GM12878 (cell line): ENCODE results near the gene CXCL17. TPM values are rescaled to one million over a fixed set of nuclear protein-coding genes. Genes with fewer than 3 reads are reported as not detected.

Source experiments
- ATAC-seq: fragments of 200-7000 bp; cut with Tn5 transposase; 3 replicates; pipeline ENCODE4 v1.9.1; 2020; ENCODE audit warnings: mild to moderate bottlenecking, moderate library complexity
- BruUV-seq: library from RNA; stranded (reverse); fragments of 400-500 nt; replicated peaks from 2 replicates; lab custom pipeline; 2021; lab: Mats Ljungman, UMichigan
- CTCF ChIA-PET: fragments of 300-600 bp; sonication (Branson Sonifier 250); formaldehyde crosslinking; extraction: SDS; loops from one replicate; lab custom pipeline; 2021; ENCODE audit warnings: inconsistent platforms; lab: Yijun Ruan, JAX
- POLR2A ChIA-PET: fragments of 350-600 bp; formaldehyde crosslinking; extraction: SDS; loops from one replicate; lab custom pipeline; 2021; ENCODE audit warnings: inconsistent platforms; lab: Charles Lee
- RAD21 ChIA-PET: fragments of 300-600 bp; sonication (Branson Sonifier 250); formaldehyde crosslinking; loops from one replicate; lab custom pipeline; 2023; ENCODE audit warnings: antibody characterized with exemption; ENCODE audit not compliant: unreplicated experiment; lab: Charles Lee
- SMC1A ChIA-PET: fragments of 300-600 bp; sonication (Branson Sonifier 250); formaldehyde crosslinking; loops from one replicate; lab custom pipeline; 2023; ENCODE audit not compliant: unreplicated experiment, uncharacterized antibody; lab: Charles Lee
- DNase-seq: peaks from one replicate; pipeline ENCODE4 v3.0.0-alpha.2; 2011; ENCODE audit warnings: low read depth, low spot score
- FAIRE-seq: peaks from 3 replicates; lab custom pipeline; 2011; peaks lifted over from hg19 to GRCh38; lab: Jason Lieb, UNC
- H2AFZ ChIP-seq: 2 replicates; pipeline ENCODE4 v1.6.0; 2011; ENCODE audit warnings: low read depth, low read length, control low read depth; ENCODE audit not compliant: control insufficient read depth
- H3K27ac ChIP-seq: 2 replicates; pipeline ENCODE4 v1.5.1; 2011; ENCODE audit warnings: control low read depth; ENCODE audit not compliant: control insufficient read depth, insufficient read depth
- H3K27me3 ChIP-seq, 2 experiments: replicated peaks in 1 of 2; 2 replicates each; pipeline versions ENCODE4 v1.6.0 to v1.6.1; 2011; ENCODE audit warnings: low read length in 1 of 2; ENCODE audit not compliant: control insufficient read depth in 2 of 2, insufficient read depth in 2 of 2
- H3K36me3 ChIP-seq, 2 experiments: 2 replicates each; pipeline ENCODE4 v1.5.1; 2011; ENCODE audit warnings: low read length in 1 of 2; ENCODE audit not compliant: control insufficient read depth in 2 of 2, insufficient read depth in 2 of 2
- H3K4me1 ChIP-seq: 2 replicates; pipeline ENCODE4 v1.6.1; 2011; ENCODE audit warnings: mild to moderate bottlenecking, low read length, moderate library complexity, mixed read lengths; ENCODE audit not compliant: control insufficient read depth, insufficient read depth
- H3K4me2 ChIP-seq: 2 replicates; pipeline ENCODE4 v1.6.0; 2011; ENCODE audit warnings: control low read depth; ENCODE audit not compliant: control insufficient read depth, insufficient read depth
- H3K4me3 ChIP-seq: fragments of 200-600 bp; sonication (generic); 2 replicates; pipeline ENCODE4 v1.5.1; 2016
- H3K79me2 ChIP-seq: 2 replicates; pipeline ENCODE4 v1.6.0; 2011; ENCODE audit warnings: low read length; ENCODE audit not compliant: control insufficient read depth, insufficient read depth
- H3K9ac ChIP-seq: 2 replicates; pipeline ENCODE4 v1.8.0; 2011; ENCODE audit warnings: low read length, control low read depth, mixed read lengths; ENCODE audit not compliant: control insufficient read depth, insufficient read depth
- H3K9me3 ChIP-seq: replicated peaks from 3 replicates; pipeline ENCODE4 v1.5.1; 2011; ENCODE audit warnings: mild to moderate bottlenecking, low read length; ENCODE audit not compliant: control insufficient read depth, insufficient read depth
- H4K20me1 ChIP-seq: 2 replicates; pipeline ENCODE4 v1.6.0; 2011; ENCODE audit not compliant: control insufficient read depth, insufficient read depth
- CTCF ChIP-seq, 3 experiments: IDR thresholded peaks in 2 of 3; conservative IDR thresholded peaks in 1 of 3; 2 replicates each; pipeline ENCODE4 v1.5.1; 2011; ENCODE audit warnings: low read depth in 3 of 3, low read length in 3 of 3, mild to moderate bottlenecking in 3 of 3, control low read depth in 2 of 3, moderate library complexity in 2 of 3, inconsistent platforms in 1 of 3, mixed read lengths in 1 of 3; ENCODE audit not compliant: control insufficient read depth in 2 of 3, insufficient read depth in 1 of 3; ENCODE audit errors: extremely low read depth in 1 of 3
- EP300 ChIP-seq, 2 experiments: fragments of 150-350 bp in 1 of 2; IDR thresholded peaks; 2 replicates each; pipeline ENCODE4 v1.6.1; 2011 to 2012; ENCODE audit warnings: low read depth in 2 of 2, low read length in 2 of 2, borderline replicate concordance in 1 of 2, improper control_type of control experiment in 1 of 2, inconsistent platforms in 1 of 2; ENCODE audit not compliant: control insufficient read depth in 1 of 2
- EZH2 ChIP-seq: IDR thresholded peaks from 2 replicates; pipeline ENCODE4 v1.6.1; 2012; ENCODE audit warnings: low read depth, mild to moderate bottlenecking, control low read depth, inconsistent platforms, low read length, borderline replicate concordance; ENCODE audit not compliant: control insufficient read depth
- GABPA ChIP-seq: IDR thresholded peaks from 2 replicates; pipeline ENCODE4 v1.6.1; 2014; ENCODE audit warnings: antibody characterized with exemption, low read depth, mild to moderate bottlenecking, inconsistent platforms
- GATAD2B ChIP-seq: fragments of 450-650 bp; conservative IDR thresholded peaks from 2 replicates; pipeline ENCODE4 v1.6.1; 2017; ENCODE audit warnings: low read depth, mild to moderate bottlenecking, moderate library complexity
- HCFC1 ChIP-seq: fragments of 150-350 bp; IDR thresholded peaks from 2 replicates; pipeline ENCODE4 v1.6.1; 2014; ENCODE audit warnings: low read length
- IRF5 ChIP-seq: fragments of 450-650 bp; IDR thresholded peaks from 2 replicates; pipeline ENCODE4 v1.6.1; 2017; ENCODE audit warnings: borderline replicate concordance
- JUNB ChIP-seq: IDR thresholded peaks from 2 replicates; pipeline ENCODE4 v1.6.1; 2016; ENCODE audit warnings: antibody characterized with exemption, mild to moderate bottlenecking
- KLF5 ChIP-seq: fragments of 450-650 bp; IDR thresholded peaks from 2 replicates; pipeline ENCODE4 v1.6.1; 2014; ENCODE audit warnings: mild to moderate bottlenecking; ENCODE audit not compliant: partially characterized antibody
- NR2C2 ChIP-seq: IDR thresholded peaks from 2 replicates; pipeline ENCODE4 v1.6.1; 2011; ENCODE audit warnings: borderline replicate concordance, low read depth; ENCODE audit not compliant: control insufficient read depth, insufficient read length
- NR2F1 ChIP-seq: fragments of 450-650 bp; conservative IDR thresholded peaks from 2 replicates; pipeline ENCODE4 v1.6.1; 2017; ENCODE audit warnings: mild to moderate bottlenecking
- POLR2A ChIP-seq: IDR thresholded peaks from 2 replicates; pipeline ENCODE4 v1.6.1; 2011; ENCODE audit warnings: low read depth, mild to moderate bottlenecking, low read length
- SMARCA5 ChIP-seq: fragments of 450-650 bp; IDR thresholded peaks from 2 replicates; pipeline ENCODE4 v1.6.1; 2017; ENCODE audit warnings: mild to moderate bottlenecking
- TCF3 ChIP-seq: IDR thresholded peaks from 2 replicates; pipeline ENCODE4 v1.6.1; 2012; ENCODE audit warnings: low read depth, mild to moderate bottlenecking, low read length, borderline replicate concordance; ENCODE audit not compliant: insufficient read depth
- ZNF384 ChIP-seq: IDR thresholded peaks from 2 replicates; pipeline ENCODE4 v1.6.1; 2012; ENCODE audit warnings: low read depth, mild to moderate bottlenecking, low read length, improper control_type of control experiment, borderline replicate concordance
- WGBS: methylation state at CpG from one replicate; pipeline ENCODE4 v1.1.6; 2016; ENCODE audit warnings: low lambda C conversion rate; ENCODE audit not compliant: insufficient replicate concordance, insufficient coverage; ENCODE audit errors: missing lambda C conversion rate; 5-methylcytosine and 5-hydroxymethylcytosine counted together
- in situ Hi-C: fragments of 300-500 bp; cut with MboI; formaldehyde crosslinking; loops from 9 replicates; pipeline ENCODE4 v1.14.3; 2018; ENCODE audit warnings: mixed read lengths
- intact Hi-C: fragments of 100-400 bp; cut with micrococcal nuclease; formaldehyde crosslinking; loops from one replicate; pipeline ENCODE4 v1.14.2; 2022; ENCODE audit not compliant: unreplicated experiment
- polyA plus RNA-seq, 11 experiments: library from polyadenylated mRNA; depleted of rRNA in 4 of 11; unstranded in 6 of 11; stranded (reverse) in 5 of 11; fragments of >200 nt; fragmentation: Nextera tagmentation in 4 of 11; fragmentation: Illumina TruSeq in 1 of 11; extraction: Ambion mirVana in 4 of 11; extraction: Trizol in 1 of 11; gene quantifications; 1 replicate in 1 of 11; 2 replicates in 10 of 11; pipeline versions ENCODE4 v1.2.1 to v1.2.3, GENCODE V29; 2011 to 2016; ENCODE audit warnings: inconsistent platforms in 2 of 11, missing spikeins in 2 of 11, low read depth in 1 of 11
- total RNA-seq, 4 experiments: library from RNA; depleted of rRNA in 3 of 4; stranded (reverse); fragments of >200 nt in 3 of 4; fragmentation: Illumina TruSeq in 1 of 4; extraction: Trizol in 1 of 4; gene quantifications; 2 replicates each; pipeline versions ENCODE4 v1.2.1 to v1.2.3, GENCODE V29; 2013 to 2021
- TF ChIP-seq, protein P1 (sequence below): fragments of 450-650 bp; IDR thresholded peaks from 2 replicates; pipeline ENCODE4 v1.6.1; 2017; ENCODE audit warnings: mild to moderate bottlenecking

Gene CXCL17
- total and polyA plus RNA-seq, 10 of the 15 experiments (the other 5 are each of a cell fraction or from before 2014, with no cell fraction given), result 0.13 to 0.24 (median 0.15) TPM; not detected in 7

- RAD21 ChIA-PET, result no interaction called here
- FAIRE-seq (no peak), DNase-seq (no peak), ATAC-seq (no peak)
- H3K4me1 ChIP-seq, result no peaks in the 10 kb centered on the region
- in situ Hi-C loops, result no loop called here
- POLR2A ChIA-PET, result no interaction called here
- 65% methylated on average over 4 of the region's 4 CpGs for WGBS
- BruUV-seq, result no TSS peak
- H3K36me3 ChIP-seq, result no peaks in the 10 kb centered on the region
- H3K27ac ChIP-seq, result no peak overlapping the region
- H3K4me2 ChIP-seq, result no peak overlapping the region
- H3K79me2 ChIP-seq, result no peaks in the 10 kb centered on the region
- H3K9me3 ChIP-seq, result no peaks in the 10 kb centered on the region
- intact Hi-C loops, result no loop called here
- CTCF ChIA-PET, result interaction anchor here (0.7 to 3.5 kb wide), 3 partner anchors 18 to 35 kb away, joined by 3 to 12 read pairs (median 3); no protein-coding TSS in a partner anchor
- no peaks in the 10 kb centered on the region for H4K20me1 ChIP-seq
- no peaks in the 10 kb centered on the region for H3K27me3 ChIP-seq
- H2AFZ ChIP-seq, result no peak overlapping the region
- no peak overlapping the region for H3K9ac ChIP-seq
- SMC1A ChIA-PET, result interaction anchor here (0.8 to 1.8 kb wide), 4 partner anchors 8 to 16 kb away, joined by 3 to 12 read pairs (median 3); no protein-coding TSS in a partner anchor
- H3K4me3 ChIP-seq, result no peak overlapping the region
- no peak for TF ChIP-seq IRF5
- TF ChIP-seq GABPA, result no peak
- no peak for TF ChIP-seq JUNB
- no peak for TF ChIP-seq POLR2A
- TF ChIP-seq GATAD2B, result no peak
- no peak for TF ChIP-seq NR2C2
- TF ChIP-seq EP300 (IDR thresholded peaks at IDR 0.05; ENCODE audit: borderline replicate concordance in 1 of 2, control insufficient read depth in 1 of 2, low read depth in 2 of 2, low read length in 2 of 2), result no peak
- no peak for TF ChIP-seq HCFC1
- no peak for TF ChIP-seq EZH2
- no peak for TF ChIP-seq ZNF384
- no peak for TF ChIP-seq CTCF (IDR thresholded peaks at IDR 0.05 in 2 of 3, conservative IDR thresholded peaks at IDR 0.05 in 1 of 3; ENCODE audit: control insufficient read depth in 2 of 3, extremely low read depth in 1 of 3, insufficient read depth in 1 of 3, low read depth in 3 of 3, low read length in 3 of 3)
- TF ChIP-seq, protein P1, sequence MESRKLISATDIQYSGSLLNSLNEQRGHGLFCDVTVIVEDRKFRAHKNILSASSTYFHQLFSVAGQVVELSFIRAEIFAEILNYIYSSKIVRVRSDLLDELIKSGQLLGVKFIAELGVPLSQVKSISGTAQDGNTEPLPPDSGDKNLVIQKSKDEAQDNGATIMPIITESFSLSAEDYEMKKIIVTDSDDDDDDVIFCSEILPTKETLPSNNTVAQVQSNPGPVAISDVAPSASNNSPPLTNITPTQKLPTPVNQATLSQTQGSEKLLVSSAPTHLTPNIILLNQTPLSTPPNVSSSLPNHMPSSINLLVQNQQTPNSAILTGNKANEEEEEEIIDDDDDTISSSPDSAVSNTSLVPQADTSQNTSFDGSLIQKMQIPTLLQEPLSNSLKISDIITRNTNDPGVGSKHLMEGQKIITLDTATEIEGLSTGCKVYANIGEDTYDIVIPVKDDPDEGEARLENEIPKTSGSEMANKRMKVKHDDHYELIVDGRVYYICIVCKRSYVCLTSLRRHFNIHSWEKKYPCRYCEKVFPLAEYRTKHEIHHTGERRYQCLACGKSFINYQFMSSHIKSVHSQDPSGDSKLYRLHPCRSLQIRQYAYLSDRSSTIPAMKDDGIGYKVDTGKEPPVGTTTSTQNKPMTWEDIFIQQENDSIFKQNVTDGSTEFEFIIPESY, result no peak
- TF ChIP-seq KLF5, result no peak
- no peak for TF ChIP-seq TCF3
- TF ChIP-seq NR2F1, result no peak
- TF ChIP-seq SMARCA5, result no peak
Measured at GRCh38 chr19:42475366-42475765, 32.6 kb upstream of the CXCL17 start.
